Retina (tissue), 1 donor: ENCODE results near the gene SMOC1.
"Not testable (repeated sequence)": the region's sequence is repeated elsewhere in the genome, so short reads cannot be mapped to it uniquely, and the experiment has no call there.

Experiments
- DNase-seq: peaks from one replicate; pipeline ENCODE4 v3.0.0-alpha.2; 2016

SMOC1 gene

GRCh38 chr14:69901113-69901951, 22.1 kb downstream of the SMOC1 start:
- no peak for DNase-seq

GRCh38 chr14:69903046-69903445, 23.8 kb downstream of the SMOC1 start:
- DNase-seq: not testable (repeated sequence)

GRCh38 chr14:69904246-69904645, 25.0 kb downstream of the SMOC1 start:
- no peak for DNase-seq

GRCh38 chr14:69906201-69906600, 27.0 kb downstream of the SMOC1 start:
- DNase-seq: no peak

- DNase-seq: no peak
Measured at GRCh38 chr14:69909826-69910550, 30.8 kb downstream of the SMOC1 start.

- DNase-seq: no peak
Measured at GRCh38 chr14:69910871-69911270, 31.7 kb downstream of the SMOC1 start.

- DNase-seq: no peak
Measured at GRCh38 chr14:69913686-69914085, 34.5 kb downstream of the SMOC1 start.

GRCh38 chr14:69916396-69916795, 37.2 kb downstream of the SMOC1 start:
- DNase-seq: no peak

- no peak for DNase-seq
Measured at GRCh38 chr14:69917287-69917686, 38.1 kb downstream of the SMOC1 start.

GRCh38 chr14:69919815-69920214, 40.6 kb downstream of the SMOC1 start:
- no peak for DNase-seq

GRCh38 chr14:69921052-69921451, 41.8 kb downstream of the SMOC1 start:
- no peak for DNase-seq

- DNase-seq: no peak
Measured at GRCh38 chr14:69922198-69922597, 43.0 kb downstream of the SMOC1 start.

- no peak for DNase-seq
Measured at GRCh38 chr14:69924201-69924600, 45.0 kb downstream of the SMOC1 start.

- no peak for DNase-seq
Measured at GRCh38 chr14:69928111-69928523, 48.9 kb downstream of the SMOC1 start.

GRCh38 chr14:69930780-69931379, 51.7 kb downstream of the SMOC1 start:
- no peak for DNase-seq

- no peak for DNase-seq
Measured at GRCh38 chr14:69931960-69932359, 52.7 kb downstream of the SMOC1 start.

- DNase-seq: no peak
Measured at GRCh38 chr14:69932391-69932790, 53.2 kb downstream of the SMOC1 start.

GRCh38 chr14:69933623-69934275, 54.5 kb downstream of the SMOC1 start:
- DNase-seq: no peak

GRCh38 chr14:69937367-69938081, 58.3 kb downstream of the SMOC1 start:
- DNase-seq: peak; percentile 58

- DNase-seq: no peak
Measured at GRCh38 chr14:69938751-69939150, 59.5 kb downstream of the SMOC1 start.

GRCh38 chr14:69941768-69942742, 62.8 kb downstream of the SMOC1 start:
- no peak for DNase-seq
